ENCODE results near the gene PRSS21. TPM values are rescaled to one million over a fixed set of nuclear protein-coding genes. Genes with fewer than 3 reads are reported as not detected.

PRSS21 gene
- total and polyA plus RNA-seq, 4 donors = 0.18 to 1.0 (median 0.26) TPM; not detected in 1

DNA sequence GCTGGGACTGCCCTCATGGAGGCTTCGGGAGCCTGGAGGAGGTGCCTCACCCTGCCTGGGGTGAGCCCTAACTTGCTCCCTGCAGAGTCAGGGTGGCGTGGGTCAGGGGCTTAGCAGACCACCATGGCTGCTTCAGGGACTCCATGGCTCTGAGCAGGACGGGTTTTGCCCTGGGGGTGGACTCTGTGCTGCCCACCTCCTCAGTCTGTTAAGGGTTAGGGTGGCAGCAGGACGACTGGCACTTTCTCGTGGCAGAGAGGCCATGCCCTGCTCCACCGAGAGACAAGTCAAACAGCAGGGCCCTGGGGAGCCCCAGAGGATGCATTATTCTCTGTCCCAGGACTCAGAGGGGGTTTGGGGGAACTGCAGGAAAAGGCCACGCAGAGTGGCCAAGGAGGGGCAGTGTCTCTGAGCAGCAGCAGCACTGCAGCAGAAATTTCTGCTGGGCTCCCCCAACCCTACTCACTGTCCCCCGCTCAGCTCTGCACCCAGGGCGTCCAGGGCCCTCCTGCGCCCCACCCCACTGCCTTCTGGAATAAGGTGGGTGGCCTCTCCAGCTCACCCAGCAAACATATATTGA is 42.7 kb downstream of the PRSS21 start:
- Histone ChIP-seq H3K4me3 (ENCODE audit: low read depth in 1 of 3, low read length in 3 of 3) (no peak overlapping the region), H3K27me3 (ENCODE audit: control insufficient read depth in 4 of 4, insufficient read depth in 4 of 4, low read length in 3 of 4) (peaks cover 0 to 2% (median 0%) of the 10 kb centered on the region in 4 donors), H3K4me1 (ENCODE audit: control insufficient read depth in 4 of 4, insufficient read depth in 4 of 4, low read length in 3 of 4) (peaks cover 0 to 5% (median under 1%) of the 10 kb centered on the region in 4 donors), H3K36me3 (ENCODE audit: control insufficient read depth in 4 of 4, insufficient read depth in 3 of 4, low read depth in 1 of 4, low read length in 3 of 4) (no peaks in the 10 kb centered on the region), H3K9me3 (ENCODE audit: control insufficient read depth in 4 of 4, low read length in 3 of 4) (peaks cover 0 to 6% (median 0%) of the 10 kb centered on the region in 4 donors), H3K9ac (ENCODE audit: low read depth in 1 of 2, low read length in 2 of 2) (no peak overlapping the region), H3K27ac (ENCODE audit: low read depth in 1 of 2, low read length in 2 of 2) (no peak overlapping the region)
- no peak for DNase-seq (ENCODE audit: low spot score)
- TF ChIP-seq FOXA2 (IDR thresholded peaks at IDR 0.05) = no peak
- no peak for TF ChIP-seq GABPA (IDR thresholded peaks at IDR 0.05 in 1 of 2, conservative IDR thresholded peaks at IDR 0.05 in 1 of 2)
- no peak for TF ChIP-seq RXRA (IDR thresholded peaks at IDR 0.05)
- TF ChIP-seq, protein P1, sequence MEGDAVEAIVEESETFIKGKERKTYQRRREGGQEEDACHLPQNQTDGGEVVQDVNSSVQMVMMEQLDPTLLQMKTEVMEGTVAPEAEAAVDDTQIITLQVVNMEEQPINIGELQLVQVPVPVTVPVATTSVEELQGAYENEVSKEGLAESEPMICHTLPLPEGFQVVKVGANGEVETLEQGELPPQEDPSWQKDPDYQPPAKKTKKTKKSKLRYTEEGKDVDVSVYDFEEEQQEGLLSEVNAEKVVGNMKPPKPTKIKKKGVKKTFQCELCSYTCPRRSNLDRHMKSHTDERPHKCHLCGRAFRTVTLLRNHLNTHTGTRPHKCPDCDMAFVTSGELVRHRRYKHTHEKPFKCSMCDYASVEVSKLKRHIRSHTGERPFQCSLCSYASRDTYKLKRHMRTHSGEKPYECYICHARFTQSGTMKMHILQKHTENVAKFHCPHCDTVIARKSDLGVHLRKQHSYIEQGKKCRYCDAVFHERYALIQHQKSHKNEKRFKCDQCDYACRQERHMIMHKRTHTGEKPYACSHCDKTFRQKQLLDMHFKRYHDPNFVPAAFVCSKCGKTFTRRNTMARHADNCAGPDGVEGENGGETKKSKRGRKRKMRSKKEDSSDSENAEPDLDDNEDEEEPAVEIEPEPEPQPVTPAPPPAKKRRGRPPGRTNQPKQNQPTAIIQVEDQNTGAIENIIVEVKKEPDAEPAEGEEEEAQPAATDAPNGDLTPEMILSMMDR (IDR thresholded peaks at IDR 0.05; ENCODE audit: low read depth, low read length, missing input control) = no peak
- TF ChIP-seq FOXA1 (IDR thresholded peaks at IDR 0.05) = no peak
- TF ChIP-seq SP1 (IDR thresholded peaks at IDR 0.05) = no peak
- TF ChIP-seq EGR1 (IDR thresholded peaks at IDR 0.05; ENCODE audit: low read depth in 2 of 2) = no peak
- no peak for TF ChIP-seq NR2F2 (IDR thresholded peaks at IDR 0.05)
- TF ChIP-seq, protein P2, sequence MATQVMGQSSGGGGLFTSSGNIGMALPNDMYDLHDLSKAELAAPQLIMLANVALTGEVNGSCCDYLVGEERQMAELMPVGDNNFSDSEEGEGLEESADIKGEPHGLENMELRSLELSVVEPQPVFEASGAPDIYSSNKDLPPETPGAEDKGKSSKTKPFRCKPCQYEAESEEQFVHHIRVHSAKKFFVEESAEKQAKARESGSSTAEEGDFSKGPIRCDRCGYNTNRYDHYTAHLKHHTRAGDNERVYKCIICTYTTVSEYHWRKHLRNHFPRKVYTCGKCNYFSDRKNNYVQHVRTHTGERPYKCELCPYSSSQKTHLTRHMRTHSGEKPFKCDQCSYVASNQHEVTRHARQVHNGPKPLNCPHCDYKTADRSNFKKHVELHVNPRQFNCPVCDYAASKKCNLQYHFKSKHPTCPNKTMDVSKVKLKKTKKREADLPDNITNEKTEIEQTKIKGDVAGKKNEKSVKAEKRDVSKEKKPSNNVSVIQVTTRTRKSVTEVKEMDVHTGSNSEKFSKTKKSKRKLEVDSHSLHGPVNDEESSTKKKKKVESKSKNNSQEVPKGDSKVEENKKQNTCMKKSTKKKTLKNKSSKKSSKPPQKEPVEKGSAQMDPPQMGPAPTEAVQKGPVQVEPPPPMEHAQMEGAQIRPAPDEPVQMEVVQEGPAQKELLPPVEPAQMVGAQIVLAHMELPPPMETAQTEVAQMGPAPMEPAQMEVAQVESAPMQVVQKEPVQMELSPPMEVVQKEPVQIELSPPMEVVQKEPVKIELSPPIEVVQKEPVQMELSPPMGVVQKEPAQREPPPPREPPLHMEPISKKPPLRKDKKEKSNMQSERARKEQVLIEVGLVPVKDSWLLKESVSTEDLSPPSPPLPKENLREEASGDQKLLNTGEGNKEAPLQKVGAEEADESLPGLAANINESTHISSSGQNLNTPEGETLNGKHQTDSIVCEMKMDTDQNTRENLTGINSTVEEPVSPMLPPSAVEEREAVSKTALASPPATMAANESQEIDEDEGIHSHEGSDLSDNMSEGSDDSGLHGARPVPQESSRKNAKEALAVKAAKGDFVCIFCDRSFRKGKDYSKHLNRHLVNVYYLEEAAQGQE (IDR thresholded peaks at IDR 0.05) = no peak
- TF ChIP-seq, protein P3, sequence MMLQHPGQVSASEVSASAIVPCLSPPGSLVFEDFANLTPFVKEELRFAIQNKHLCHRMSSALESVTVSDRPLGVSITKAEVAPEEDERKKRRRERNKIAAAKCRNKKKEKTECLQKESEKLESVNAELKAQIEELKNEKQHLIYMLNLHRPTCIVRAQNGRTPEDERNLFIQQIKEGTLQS (IDR thresholded peaks at IDR 0.05) = no peak
- TF ChIP-seq, protein P4, sequence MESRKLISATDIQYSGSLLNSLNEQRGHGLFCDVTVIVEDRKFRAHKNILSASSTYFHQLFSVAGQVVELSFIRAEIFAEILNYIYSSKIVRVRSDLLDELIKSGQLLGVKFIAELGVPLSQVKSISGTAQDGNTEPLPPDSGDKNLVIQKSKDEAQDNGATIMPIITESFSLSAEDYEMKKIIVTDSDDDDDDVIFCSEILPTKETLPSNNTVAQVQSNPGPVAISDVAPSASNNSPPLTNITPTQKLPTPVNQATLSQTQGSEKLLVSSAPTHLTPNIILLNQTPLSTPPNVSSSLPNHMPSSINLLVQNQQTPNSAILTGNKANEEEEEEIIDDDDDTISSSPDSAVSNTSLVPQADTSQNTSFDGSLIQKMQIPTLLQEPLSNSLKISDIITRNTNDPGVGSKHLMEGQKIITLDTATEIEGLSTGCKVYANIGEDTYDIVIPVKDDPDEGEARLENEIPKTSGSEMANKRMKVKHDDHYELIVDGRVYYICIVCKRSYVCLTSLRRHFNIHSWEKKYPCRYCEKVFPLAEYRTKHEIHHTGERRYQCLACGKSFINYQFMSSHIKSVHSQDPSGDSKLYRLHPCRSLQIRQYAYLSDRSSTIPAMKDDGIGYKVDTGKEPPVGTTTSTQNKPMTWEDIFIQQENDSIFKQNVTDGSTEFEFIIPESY (IDR thresholded peaks at IDR 0.05) = no peak
- 72% methylated on average over 10 of the region's 10 CpGs for WGBS

DNA sequence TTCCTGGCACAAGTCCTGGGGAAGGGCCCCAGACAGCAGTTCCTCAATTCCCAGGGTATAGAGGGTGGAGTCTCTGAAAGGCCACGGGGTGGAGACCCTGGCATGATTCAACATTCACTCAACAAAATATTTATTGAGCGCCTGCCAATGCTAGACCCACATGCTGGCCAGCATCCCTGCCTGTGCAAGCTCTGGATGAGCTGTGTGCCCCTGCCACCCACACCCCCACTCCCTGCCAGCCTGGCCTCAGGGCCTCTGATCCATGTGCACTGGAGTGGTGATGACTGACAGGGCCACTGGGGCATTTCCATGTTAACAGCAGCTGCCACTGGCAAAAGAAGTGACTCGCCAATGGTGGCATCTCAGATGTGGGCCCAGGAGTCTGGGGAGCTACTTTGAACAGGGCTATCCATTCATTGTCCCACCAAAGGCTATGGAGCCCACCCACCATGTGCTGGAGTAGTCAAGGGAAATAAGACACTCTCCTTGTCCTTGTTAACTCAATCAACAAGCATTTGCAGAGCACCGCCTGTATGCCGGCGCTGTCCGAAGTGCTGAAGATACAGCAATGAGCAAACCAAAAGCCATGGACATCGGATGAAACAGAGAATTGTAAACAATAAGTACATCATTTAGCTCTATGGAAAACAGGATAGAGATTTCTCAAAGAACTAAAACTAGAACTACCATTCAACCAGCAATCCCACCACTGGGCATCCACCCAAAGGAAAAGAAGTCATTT is 44.0 kb downstream of the PRSS21 start:
- Histone ChIP-seq H3K27me3 (ENCODE audit: control insufficient read depth in 4 of 4, insufficient read depth in 4 of 4, low read length in 3 of 4) (peaks cover 0 to 2% (median 0%) of the 10 kb centered on the region in 4 donors), H3K9me3 (ENCODE audit: control insufficient read depth in 4 of 4, low read length in 3 of 4) (peaks cover 0 to 4% (median 0%) of the 10 kb centered on the region in 4 donors), H3K36me3 (ENCODE audit: control insufficient read depth in 4 of 4, insufficient read depth in 3 of 4, low read depth in 1 of 4, low read length in 3 of 4) (no peaks in the 10 kb centered on the region), H3K27ac (ENCODE audit: low read depth in 1 of 2, low read length in 2 of 2) (no peak overlapping the region), H3K9ac (ENCODE audit: low read depth in 1 of 2, low read length in 2 of 2) (no peak overlapping the region), H3K4me1 (ENCODE audit: control insufficient read depth in 4 of 4, insufficient read depth in 4 of 4, low read length in 3 of 4) (peaks cover 0 to 5% (median under 1%) of the 10 kb centered on the region in 4 donors), H3K4me3 (ENCODE audit: low read depth in 1 of 3, low read length in 3 of 3) (no peak overlapping the region)
- 70% methylated on average over 8 of the region's 8 CpGs for WGBS
- no peak for DNase-seq (ENCODE audit: low spot score)
- TF ChIP-seq, protein P2 (IDR thresholded peaks at IDR 0.05) = peak; percentile 95
- no peak for TF ChIP-seq HNF4G (IDR thresholded peaks at IDR 0.05)

Measured in liver (tissue), 9 donors.